Inflammatory macrophage treated with lipopolysaccharide for 4 hours (primary cell): ENCODE results near the gene HOOK2.
"Not testable (repeated sequence)": the region's sequence is repeated elsewhere in the genome, so short reads cannot be mapped to it uniquely, and the experiment has no call there.

ENCODE experiments used
- DNase-seq: peaks from one replicate; pipeline ENCODE4 v3.0.0-alpha.2; 2020

HOOK2 gene

GRCh38 chr19:12720296-12720695, 55.1 kb downstream of the HOOK2 start:
- DNase-seq: no peak

GRCh38 chr19:12715929-12716328, 59.4 kb downstream of the HOOK2 start:
- no peak for DNase-seq

GRCh38 chr19:12715102-12715501, 60.2 kb downstream of the HOOK2 start:
- DNase-seq: no peak

GRCh38 chr19:12713304-12713703, 62.0 kb downstream of the HOOK2 start:
- not testable (repeated sequence) for DNase-seq
